Endometrial microvascular endothelial cells (primary cell): ENCODE results near the gene PRPF6. TPM values are rescaled to one million over a fixed set of nuclear protein-coding genes. Genes with fewer than 3 reads are reported as not detected.
"Not testable (repeated sequence)": the region's sequence is repeated elsewhere in the genome, so short reads cannot be mapped to it uniquely, and the experiment has no call there.

Source experiments
- in situ Hi-C: cut with HindIII; loops from 2 replicates; pipeline ENCODE4 v1.10.0; 2017; ENCODE audit warnings: low sequenced_read_pairs, low pct_unique_long_range_greater_than_20kb; ENCODE audit errors: inconsistent ontology term
- total RNA-seq: library from RNA; depleted of rRNA; stranded (reverse); fragments of >200 nt; gene quantifications from one replicate; pipeline ENCODE4 v1.2.3, GENCODE V29; 2015; ENCODE audit errors: inconsistent ontology term

Gene PRPF6
- total RNA-seq, 1 donor from 2014 or later = 46.9 TPM

DNA sequence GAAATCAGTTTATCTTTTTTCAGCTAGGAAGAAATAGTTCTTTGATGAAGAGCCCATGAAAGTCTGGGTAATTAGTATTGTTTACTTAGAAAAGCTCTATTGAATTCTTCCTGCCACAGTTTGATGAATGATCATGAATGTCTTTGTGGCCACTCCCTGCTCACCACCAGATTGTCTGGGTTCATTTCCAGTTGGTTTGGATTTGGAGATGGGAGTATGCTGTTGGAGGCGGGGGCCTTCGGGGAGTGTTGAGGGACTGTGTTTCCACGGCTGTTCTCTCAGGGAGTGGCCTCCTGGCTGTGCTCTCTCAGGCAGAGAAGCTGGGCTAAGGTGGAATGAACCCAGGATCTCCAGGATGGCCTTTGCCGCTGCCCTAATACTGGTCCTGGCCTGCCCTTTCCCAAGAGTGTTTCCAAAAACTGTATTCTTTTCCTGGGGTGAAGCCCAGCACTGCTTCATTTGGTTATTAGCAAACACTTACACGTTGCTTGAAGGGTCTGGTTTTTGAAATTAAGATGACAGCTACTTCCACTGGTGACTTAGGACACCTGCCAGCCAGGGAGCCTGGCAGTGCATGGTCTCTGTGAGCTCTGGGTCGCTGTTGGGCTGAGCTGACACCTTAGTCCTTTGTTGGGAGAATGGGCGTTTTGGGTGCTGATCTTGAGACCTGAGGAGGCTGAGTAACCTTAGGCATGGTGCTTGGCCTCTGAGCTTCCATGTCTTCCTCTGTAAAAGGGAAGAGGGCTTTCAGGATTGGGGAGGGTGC lies 23.2 kb downstream of the PRPF6 start:
- in situ Hi-C loops = no loop called here

GRCh38 chr20:64005394-64005793 lies 24.5 kb downstream of the PRPF6 start:
- in situ Hi-C loops = no loop called here

GRCh38 chr20:64006490-64006889 lies 25.6 kb downstream of the PRPF6 start:
- in situ Hi-C loops = no loop called here

DNA sequence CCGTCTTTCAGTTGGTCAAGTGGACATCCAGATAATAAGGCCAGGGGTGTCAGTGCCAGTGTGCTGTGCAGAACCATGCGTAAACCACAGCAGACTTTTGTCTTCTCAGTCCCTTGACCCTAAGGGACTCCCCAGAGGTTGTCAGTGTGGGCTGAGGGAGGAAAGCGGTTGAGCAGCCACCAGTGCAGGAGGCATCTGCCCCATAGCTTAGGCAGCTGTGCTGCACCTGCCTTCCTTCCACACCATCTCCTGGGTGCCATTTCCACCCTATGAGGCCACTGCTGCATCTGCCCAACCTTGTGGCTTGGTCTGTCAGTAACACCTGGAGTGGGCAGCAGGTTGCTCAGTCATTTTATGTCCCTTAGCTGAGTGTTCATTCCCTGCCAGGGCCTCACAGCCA lies 26.0 kb downstream of the PRPF6 start:
- in situ Hi-C loops = no loop called here

- in situ Hi-C loops = no loop called here
Observed at GRCh38 chr20:64009811-64010387, 29.0 kb downstream of the PRPF6 start.

GRCh38 chr20:64010711-64011237 lies 29.8 kb downstream of the PRPF6 start:
- in situ Hi-C loops = no loop called here

DNA sequence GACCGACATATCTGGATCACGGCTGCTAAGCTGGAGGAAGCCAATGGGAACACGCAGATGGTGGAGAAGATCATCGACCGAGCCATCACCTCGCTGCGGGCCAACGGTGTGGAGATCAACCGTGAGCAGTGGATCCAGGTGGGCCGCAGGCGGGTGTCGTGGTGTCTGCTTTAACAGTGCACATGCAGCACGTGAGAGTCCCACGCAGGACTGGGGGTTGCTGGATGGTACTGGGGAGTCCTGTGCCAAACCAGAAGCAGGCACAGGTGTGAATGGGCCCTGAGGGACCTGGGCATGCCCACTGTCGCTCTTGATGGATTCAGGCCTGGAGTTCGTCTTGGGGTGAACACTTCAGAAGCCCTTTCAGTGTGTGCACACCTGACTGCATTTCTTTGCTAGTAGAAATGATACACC lies 30.4 kb downstream of the PRPF6 start:
- in situ Hi-C loops = no loop called here

GRCh38 chr20:64012385-64013154 lies 31.6 kb downstream of the PRPF6 start:
- in situ Hi-C loops = not testable (repeated sequence)

DNA sequence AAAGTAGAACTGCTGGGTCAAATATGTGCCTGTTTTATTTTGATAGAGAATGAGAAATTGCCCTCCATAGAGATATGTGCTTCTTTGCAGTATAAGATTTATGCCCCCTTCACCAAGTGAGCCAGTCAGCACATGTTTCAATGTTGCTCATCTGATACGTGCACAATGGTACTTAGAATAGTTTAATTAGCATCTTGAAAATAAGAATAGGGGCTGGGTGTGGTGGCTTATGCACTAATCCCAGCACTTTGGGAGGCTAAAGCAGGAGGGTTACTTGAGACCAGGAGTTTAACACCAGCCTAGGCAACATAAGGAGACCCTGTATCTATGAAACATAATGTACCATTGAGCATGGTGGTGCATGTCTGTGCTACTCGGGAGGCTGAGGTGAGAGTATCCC lies 34.7 kb downstream of the PRPF6 start:
- in situ Hi-C loops = no loop called here

GRCh38 chr20:64021124-64021975 lies 40.4 kb downstream of the PRPF6 start:
- in situ Hi-C loops = no loop called here

DNA sequence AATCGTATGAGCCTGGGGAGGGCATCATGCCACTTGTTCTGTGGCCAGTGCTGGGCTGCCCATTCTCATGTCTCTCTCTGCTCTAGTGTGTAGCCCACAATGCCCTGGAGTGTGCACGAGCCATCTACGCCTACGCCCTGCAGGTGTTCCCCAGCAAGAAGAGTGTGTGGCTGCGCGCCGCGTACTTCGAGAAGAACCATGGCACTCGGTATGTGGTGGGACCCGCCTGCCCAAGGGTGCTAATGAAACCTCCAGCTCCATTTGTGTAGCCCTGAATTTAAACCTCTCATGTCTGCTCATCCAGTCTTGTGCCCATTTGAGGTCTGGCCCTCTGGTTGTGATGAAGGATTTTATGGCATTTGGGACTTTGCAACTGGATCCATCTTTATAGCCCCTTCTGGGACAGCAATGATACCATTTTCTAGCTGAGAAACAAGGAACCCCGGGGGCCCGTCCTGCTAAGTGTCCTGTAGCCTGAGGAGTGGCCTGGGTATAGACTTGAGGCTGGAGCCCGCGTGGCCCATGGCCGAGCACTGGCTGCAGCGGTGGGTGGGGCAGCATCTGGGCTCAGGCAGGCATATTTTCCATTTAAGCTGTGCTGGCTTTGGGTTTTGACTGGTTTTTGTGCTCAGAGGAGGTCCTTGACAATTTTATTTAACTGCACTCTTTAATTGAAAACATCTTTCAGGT lies 41.9 kb downstream of the PRPF6 start:
- in situ Hi-C loops = no loop called here

- in situ Hi-C loops = no loop called here
Observed at GRCh38 chr20:64023361-64024140, 42.6 kb downstream of the PRPF6 start.

- in situ Hi-C loops = no loop called here
Observed at GRCh38 chr20:64024141-64024990, 43.4 kb downstream of the PRPF6 start.

DNA sequence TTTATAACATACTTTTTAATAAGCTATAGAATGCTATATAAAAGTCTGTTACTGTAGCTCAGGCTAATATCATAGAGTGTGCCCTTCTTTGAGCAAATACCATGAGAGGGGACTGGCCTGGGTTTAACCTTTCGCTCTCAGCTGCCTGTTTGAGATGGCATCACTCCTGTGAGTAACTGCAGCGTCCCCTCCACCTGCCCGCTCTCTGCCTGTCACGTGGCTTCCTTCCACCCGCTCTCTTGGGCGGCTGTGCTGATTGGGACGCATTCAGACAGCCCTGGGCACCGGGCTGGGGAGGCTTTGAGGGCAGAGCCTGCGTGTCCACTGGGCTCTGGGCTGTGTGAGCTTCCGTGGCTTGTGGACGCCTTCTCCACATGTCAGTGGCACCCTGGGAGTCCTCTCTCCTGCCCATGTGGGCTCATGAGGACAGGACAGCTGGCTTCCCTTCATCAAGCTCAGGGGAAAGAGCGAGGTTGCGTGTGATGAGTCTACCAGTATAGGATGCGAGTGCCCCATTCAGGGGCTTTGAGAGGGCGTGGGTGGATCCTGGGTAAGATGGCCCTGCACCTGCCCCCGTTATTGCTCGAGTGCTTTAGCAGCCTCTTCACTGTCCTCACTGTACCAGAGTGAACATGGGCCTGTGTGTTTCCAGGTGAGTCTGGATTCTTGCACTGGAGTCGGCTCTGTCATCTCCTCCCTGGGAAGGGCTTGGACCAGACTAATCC lies 44.3 kb downstream of the PRPF6 start:
- in situ Hi-C loops = no loop called here

- in situ Hi-C loops = no loop called here
Observed at GRCh38 chr20:64025826-64026412, 45.0 kb downstream of the PRPF6 start.
